ENCODE data around the gene TOX2.

TOX2 gene

GRCh38 chr20:44023515-44024371 is 109.1 kb downstream of the TOX2 start:
- DNase-seq (ENCODE audit: insufficient read length, low spot score) (no peak), FAIRE-seq (no peak)
- TF ChIP-seq SPI1 (IDR thresholded peaks at IDR 0.05; ENCODE audit: low read depth, low read length) (no peak), PAX5 (IDR thresholded peaks at IDR 0.05; ENCODE audit: insufficient read depth, low read length, severe bottlenecking) (no peak), POLR2AphosphoS5 (IDR thresholded peaks at IDR 0.05; ENCODE audit: low read depth, low read length) (no peak), TAF1 (IDR thresholded peaks at IDR 0.05; ENCODE audit: low read depth, low read length) (no peak), POU2F2 (IDR thresholded peaks at IDR 0.05; ENCODE audit: low read depth, low read length) (no peak), POLR2A (IDR thresholded peaks at IDR 0.05; ENCODE audit: low read depth, low read length) (no peak)

GRCh38 chr20:44024820-44025580 is 110.3 kb downstream of the TOX2 start:
- DNase-seq (ENCODE audit: insufficient read length, low spot score) (no peak), FAIRE-seq (no peak)
- TF ChIP-seq POLR2A (IDR thresholded peaks at IDR 0.05; ENCODE audit: low read depth, low read length) (no peak), PAX5 (IDR thresholded peaks at IDR 0.05; ENCODE audit: insufficient read depth, low read length, severe bottlenecking) (no peak), SPI1 (IDR thresholded peaks at IDR 0.05; ENCODE audit: low read depth, low read length) (no peak), POLR2AphosphoS5 (IDR thresholded peaks at IDR 0.05; ENCODE audit: low read depth, low read length) (no peak), POU2F2 (IDR thresholded peaks at IDR 0.05; ENCODE audit: low read depth, low read length) (no peak), TAF1 (IDR thresholded peaks at IDR 0.05; ENCODE audit: low read depth, low read length) (no peak)

GRCh38 chr20:44025756-44026155 is 111.1 kb downstream of the TOX2 start:
- TF ChIP-seq SPI1 (IDR thresholded peaks at IDR 0.05; ENCODE audit: low read depth, low read length): no peak
- TF ChIP-seq POLR2AphosphoS5 (IDR thresholded peaks at IDR 0.05; ENCODE audit: low read depth, low read length): no peak
- TF ChIP-seq PAX5 (IDR thresholded peaks at IDR 0.05; ENCODE audit: insufficient read depth, low read length, severe bottlenecking): no peak
- TF ChIP-seq POLR2A (IDR thresholded peaks at IDR 0.05; ENCODE audit: low read depth, low read length): no peak
- TF ChIP-seq POU2F2 (IDR thresholded peaks at IDR 0.05; ENCODE audit: low read depth, low read length): no peak
- no peak for TF ChIP-seq TAF1 (IDR thresholded peaks at IDR 0.05; ENCODE audit: low read depth, low read length)
- FAIRE-seq: no peak
- no peak for DNase-seq (ENCODE audit: insufficient read length, low spot score)

GRCh38 chr20:44026647-44027342 is 112.1 kb downstream of the TOX2 start:
- no peak for FAIRE-seq
- TF ChIP-seq POLR2AphosphoS5 (IDR thresholded peaks at IDR 0.05; ENCODE audit: low read depth, low read length): no peak
- TF ChIP-seq POU2F2 (IDR thresholded peaks at IDR 0.05; ENCODE audit: low read depth, low read length): no peak
- no peak for TF ChIP-seq SPI1 (IDR thresholded peaks at IDR 0.05; ENCODE audit: low read depth, low read length)
- TF ChIP-seq PAX5 (IDR thresholded peaks at IDR 0.05; ENCODE audit: insufficient read depth, low read length, severe bottlenecking): no peak
- TF ChIP-seq POLR2A (IDR thresholded peaks at IDR 0.05; ENCODE audit: low read depth, low read length): no peak
- TF ChIP-seq TAF1 (IDR thresholded peaks at IDR 0.05; ENCODE audit: low read depth, low read length): no peak
- DNase-seq (ENCODE audit: insufficient read length, low spot score): no peak

GRCh38 chr20:44027343-44028002 is 112.8 kb downstream of the TOX2 start:
- TF ChIP-seq TAF1 (IDR thresholded peaks at IDR 0.05; ENCODE audit: low read depth, low read length): no peak
- no peak for TF ChIP-seq PAX5 (IDR thresholded peaks at IDR 0.05; ENCODE audit: insufficient read depth, low read length, severe bottlenecking)
- no peak for TF ChIP-seq SPI1 (IDR thresholded peaks at IDR 0.05; ENCODE audit: low read depth, low read length)
- no peak for TF ChIP-seq POU2F2 (IDR thresholded peaks at IDR 0.05; ENCODE audit: low read depth, low read length)
- no peak for TF ChIP-seq POLR2AphosphoS5 (IDR thresholded peaks at IDR 0.05; ENCODE audit: low read depth, low read length)
- no peak for TF ChIP-seq POLR2A (IDR thresholded peaks at IDR 0.05; ENCODE audit: low read depth, low read length)
- FAIRE-seq (no peak), DNase-seq (ENCODE audit: insufficient read length, low spot score) (no peak)

- TF ChIP-seq TAF1 (IDR thresholded peaks at IDR 0.05; ENCODE audit: low read depth, low read length): no peak
- TF ChIP-seq POLR2AphosphoS5 (IDR thresholded peaks at IDR 0.05; ENCODE audit: low read depth, low read length): no peak
- no peak for TF ChIP-seq POU2F2 (IDR thresholded peaks at IDR 0.05; ENCODE audit: low read depth, low read length)
- no peak for TF ChIP-seq POLR2A (IDR thresholded peaks at IDR 0.05; ENCODE audit: low read depth, low read length)
- TF ChIP-seq PAX5 (IDR thresholded peaks at IDR 0.05; ENCODE audit: insufficient read depth, low read length, severe bottlenecking): no peak
- no peak for TF ChIP-seq SPI1 (IDR thresholded peaks at IDR 0.05; ENCODE audit: low read depth, low read length)
- no peak for DNase-seq (ENCODE audit: insufficient read length, low spot score)
- no peak for FAIRE-seq
Observed at GRCh38 chr20:44028003-44028730, 113.5 kb downstream of the TOX2 start.

GRCh38 chr20:44028868-44029847 is 114.5 kb downstream of the TOX2 start:
- no peak for DNase-seq (ENCODE audit: insufficient read length, low spot score)
- FAIRE-seq: peak; percentile 95
- TF ChIP-seq SPI1 (IDR thresholded peaks at IDR 0.05; ENCODE audit: low read depth, low read length) (no peak), PAX5 (IDR thresholded peaks at IDR 0.05; ENCODE audit: insufficient read depth, low read length, severe bottlenecking) (no peak)

Measured in GM12891 (cell line).